HL-60 (cell line): ENCODE measurements around the gene GRPEL2.

ENCODE experiments used
- DNase-seq, 2 experiments: peaks; one replicate each; pipeline ENCODE4 v3.0.0-alpha.2; 2010 to 2020; ENCODE audit warnings: low read depth in 1 of 2, low spot score in 1 of 2
- H3K27ac ChIP-seq: fragments of 250-450 bp; sonication (Bioruptor Pico); replicated peaks from 2 replicates; pipeline ENCODE4 v1.5.1; 2020; ENCODE audit warnings: mild to moderate bottlenecking, moderate library complexity
- H3K27me3 ChIP-seq: fragments of 250-450 bp; sonication (Bioruptor Pico); 2 replicates; pipeline ENCODE4 v1.5.1; 2021; ENCODE audit warnings: mild to moderate bottlenecking, moderate library complexity; ENCODE audit not compliant: insufficient read depth, poor library complexity, severe bottlenecking
- H3K4me3 ChIP-seq: replicated peaks from 2 replicates; pipeline ENCODE4 v1.5.1; 2011; ENCODE audit warnings: mild to moderate bottlenecking, control low read depth, low read length; ENCODE audit not compliant: insufficient read depth
- CTCF ChIP-seq: IDR thresholded peaks from one replicate; pipeline ENCODE4 v1.5.1; 2011; ENCODE audit warnings: low read length, control low read depth, inconsistent platforms; ENCODE audit not compliant: insufficient read depth
- GABPA ChIP-seq: IDR thresholded peaks from 2 replicates; pipeline ENCODE4 v1.6.1; 2012; ENCODE audit warnings: low read depth
- POLR2AphosphoS5 ChIP-seq: IDR thresholded peaks from 2 replicates; pipeline ENCODE4 v1.6.1; 2012; ENCODE audit warnings: low read depth
- REST ChIP-seq: IDR thresholded peaks from 2 replicates; pipeline ENCODE4 v1.6.1; 2012; ENCODE audit warnings: low read depth; ENCODE audit not compliant: insufficient replicate concordance
- SPI1 ChIP-seq: IDR thresholded peaks from 2 replicates; pipeline ENCODE4 v1.6.1; 2012; ENCODE audit warnings: low read depth, mild to moderate bottlenecking, borderline replicate concordance

Gene GRPEL2

GRCh38 chr5:149401051-149401450 lies 55.8 kb downstream of the GRPEL2 start:
- Histone ChIP-seq H3K4me3 (no peak overlapping the region), H3K27me3 (no peaks in the 10 kb centered on the region), H3K27ac (no peak overlapping the region)
- no peak for DNase-seq
- TF ChIP-seq GABPA (no peak), SPI1 (no peak), POLR2AphosphoS5 (no peak), REST (no peak), CTCF (no peak)

GRCh38 chr5:149402291-149402690 lies 57.0 kb downstream of the GRPEL2 start:
- no peaks in the 10 kb centered on the region for H3K27me3 ChIP-seq
- TF ChIP-seq CTCF (no peak), SPI1 (no peak), POLR2AphosphoS5 (no peak), GABPA (no peak), REST (no peak)
- H3K27ac ChIP-seq, result no peak overlapping the region
- no peak overlapping the region for H3K4me3 ChIP-seq
- no peak for DNase-seq
